HUES48 (cell line): ENCODE measurements around the gene MCRIP2.

Experiments used
- H3K27ac ChIP-seq: one replicate; pipeline ENCODE4 v1.7.0; 2013; ENCODE audit warnings: low read depth, low read length, inconsistent platforms
- H3K27me3 ChIP-seq: 2 replicates; pipeline ENCODE4 v1.6.1; 2013; ENCODE audit warnings: mild to moderate bottlenecking, low read length; ENCODE audit not compliant: control insufficient read depth, insufficient read depth
- H3K36me3 ChIP-seq: 2 replicates; pipeline ENCODE4 v1.6.1; 2013; ENCODE audit warnings: low read length; ENCODE audit not compliant: control insufficient read depth, insufficient read depth
- H3K4me1 ChIP-seq: 2 replicates; pipeline ENCODE4 v1.6.1; 2013; ENCODE audit warnings: mild to moderate bottlenecking, low read length; ENCODE audit not compliant: control insufficient read depth, insufficient read depth
- H3K4me3 ChIP-seq: 2 replicates; pipeline ENCODE4 v1.5.1; 2013; ENCODE audit warnings: mild to moderate bottlenecking, low read depth, low read length
- H3K9ac ChIP-seq: 2 replicates; pipeline ENCODE4 v1.6.1; 2013; ENCODE audit warnings: mild to moderate bottlenecking, low read depth, low read length, moderate library complexity
- H3K9me3 ChIP-seq: 2 replicates; pipeline ENCODE4 v1.6.1; 2013; ENCODE audit warnings: low read length; ENCODE audit not compliant: control insufficient read depth, insufficient read depth

Gene MCRIP2

GRCh38 chr16:673399-673991 is 31.9 kb downstream of the MCRIP2 start:
- H3K27ac ChIP-seq, result no peak overlapping the region
- no peak overlapping the region for H3K4me3 ChIP-seq
- H3K27me3 ChIP-seq, result no peaks in the 10 kb centered on the region
- H3K9ac ChIP-seq, result no peak overlapping the region
- no peaks in the 10 kb centered on the region for H3K9me3 ChIP-seq
- peaks cover 53% of the 10 kb centered on the region for H3K36me3 ChIP-seq
- H3K4me1 ChIP-seq, result peaks cover 20% of the 10 kb centered on the region; the same call in 1 of the 2 replicates

GRCh38 chr16:674214-674881 is 32.7 kb downstream of the MCRIP2 start:
- Histone ChIP-seq H3K36me3 (peaks cover 49% of the 10 kb centered on the region), H3K9ac (no peak overlapping the region), H3K27ac (no peak overlapping the region), H3K27me3 (no peaks in the 10 kb centered on the region), H3K9me3 (no peaks in the 10 kb centered on the region), H3K4me1 (peaks cover 27% of the 10 kb centered on the region; the same call in 1 of the 2 replicates), H3K4me3 (no peak overlapping the region; the same call in 1 of the 2 replicates)

- H3K9ac ChIP-seq, result no peak within 1 kb of the TSS
- H3K36me3 ChIP-seq, result peaks cover 40% of the 10 kb centered on the region
- no peaks in the 10 kb centered on the region for H3K27me3 ChIP-seq
- H3K9me3 ChIP-seq, result no peaks in the 10 kb centered on the region
- H3K27ac ChIP-seq, result no peak within 1 kb of the TSS
- peak within 1 kb of the TSS; percentile 67 for H3K4me3 ChIP-seq
- peaks cover 27% of the 10 kb centered on the region; the same call in 1 of the 2 replicates for H3K4me1 ChIP-seq
These were observed 33.6 kb downstream of the MCRIP2 start, which contains the start of gene RHBDL1 for GRCh38 chr16:674968-675883. RHBDL1 (plus strand) TSS chr16:675671; CDS start chr16:675791, 120 bp downstream.

- no peaks in the 10 kb centered on the region for H3K27me3 ChIP-seq
- no peak overlapping the region for H3K9ac ChIP-seq
- H3K36me3 ChIP-seq, result peaks cover 32% of the 10 kb centered on the region
- peaks cover 28% of the 10 kb centered on the region; the same call in 1 of the 2 replicates for H3K4me1 ChIP-seq
- H3K4me3 ChIP-seq, result peak overlapping the region; percentile 67; the same call in 1 of the 2 replicates
- H3K9me3 ChIP-seq, result no peaks in the 10 kb centered on the region
- no peak overlapping the region for H3K27ac ChIP-seq
These were observed 34.4 kb downstream of the MCRIP2 start for GRCh38 chr16:675884-676564.

GRCh38 chr16:676565-676902 is 34.9 kb downstream of the MCRIP2 start:
- no peaks in the 10 kb centered on the region for H3K9me3 ChIP-seq
- peaks cover 33% of the 10 kb centered on the region for H3K4me1 ChIP-seq
- H3K27me3 ChIP-seq, result no peaks in the 10 kb centered on the region
- no peak overlapping the region for H3K4me3 ChIP-seq
- no peak overlapping the region for H3K9ac ChIP-seq
- no peak overlapping the region for H3K27ac ChIP-seq
- H3K36me3 ChIP-seq, result peaks cover 31% of the 10 kb centered on the region

GRCh38 chr16:676913-677312 is 35.3 kb downstream of the MCRIP2 start:
- Histone ChIP-seq H3K4me1 (peaks cover 34% of the 10 kb centered on the region), H3K9ac (no peak overlapping the region), H3K27me3 (no peaks in the 10 kb centered on the region), H3K4me3 (peak overlapping the region; percentile 1; the same call in 1 of the 2 replicates), H3K27ac (no peak overlapping the region), H3K9me3 (no peaks in the 10 kb centered on the region), H3K36me3 (peaks cover 31% of the 10 kb centered on the region)

GRCh38 chr16:677316-678190 is 35.9 kb downstream of the MCRIP2 start:
- Histone ChIP-seq H3K9me3 (no peaks in the 10 kb centered on the region), H3K36me3 (peaks cover 31% of the 10 kb centered on the region), H3K4me1 (peaks cover 34% of the 10 kb centered on the region), H3K27me3 (no peaks in the 10 kb centered on the region), H3K9ac (no peak overlapping the region), H3K27ac (no peak overlapping the region), H3K4me3 (peak overlapping the region; percentile 1; the same call in 1 of the 2 replicates)

- Histone ChIP-seq H3K4me1 (peaks cover 39% of the 10 kb centered on the region), H3K9ac (no peak overlapping the region), H3K36me3 (peaks cover 31% of the 10 kb centered on the region), H3K9me3 (no peaks in the 10 kb centered on the region), H3K4me3 (no peak overlapping the region), H3K27me3 (no peaks in the 10 kb centered on the region), H3K27ac (no peak overlapping the region)
These were observed 36.7 kb downstream of the MCRIP2 start for GRCh38 chr16:678209-678857.

- Histone ChIP-seq H3K27ac (peak overlapping the region; percentile 66), H3K9ac (no peak overlapping the region), H3K4me1 (peaks cover 40% of the 10 kb centered on the region)
These were observed 37.5 kb downstream of the MCRIP2 start for GRCh38 chr16:678858-679813.

More at GRCh38 chr16:678858-679813, 37.5 kb downstream of the MCRIP2 start:
- Histone ChIP-seq H3K4me3 (peak overlapping the region; percentile 69), H3K27me3 (no peaks in the 10 kb centered on the region), H3K36me3 (peaks cover 25% of the 10 kb centered on the region), H3K9me3 (no peaks in the 10 kb centered on the region)
